HTR-8/SVneo (cell line): ENCODE results near the gene DENND1A.

Experiments used
- DNase-seq: peaks from one replicate; pipeline ENCODE4 v3.0.0; 2011; ENCODE audit warnings: low spot score, mixed read lengths; ENCODE audit not compliant: insufficient read length
- FAIRE-seq: peaks from 2 replicates; lab custom pipeline; 2011; peaks lifted over from hg19 to GRCh38; lab: Jason Lieb, UNC

Gene DENND1A

GRCh38 chr9:123696476-123696875 lies 233.4 kb downstream of the DENND1A start:
- no peak for DNase-seq
- FAIRE-seq = no peak

DNA sequence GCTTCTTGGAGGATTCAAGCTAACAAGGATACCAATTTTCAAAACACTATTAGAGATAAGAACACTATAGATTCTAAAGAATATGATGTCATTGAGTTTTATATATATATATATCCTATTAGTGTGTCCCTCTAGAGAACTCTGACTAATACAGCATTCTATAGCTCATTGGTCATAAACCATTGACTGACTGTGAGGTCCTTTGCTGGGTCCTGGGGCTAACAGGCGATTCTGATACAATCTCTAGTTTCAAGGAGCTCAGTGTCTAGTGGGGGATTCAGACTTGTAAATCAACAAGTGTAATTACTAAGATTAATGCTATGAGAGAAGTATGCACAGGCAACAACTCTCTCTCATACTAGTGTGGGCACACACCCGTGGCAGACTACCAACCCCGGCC lies 234.5 kb downstream of the DENND1A start:
- DNase-seq = no peak
- FAIRE-seq = no peak

DNA sequence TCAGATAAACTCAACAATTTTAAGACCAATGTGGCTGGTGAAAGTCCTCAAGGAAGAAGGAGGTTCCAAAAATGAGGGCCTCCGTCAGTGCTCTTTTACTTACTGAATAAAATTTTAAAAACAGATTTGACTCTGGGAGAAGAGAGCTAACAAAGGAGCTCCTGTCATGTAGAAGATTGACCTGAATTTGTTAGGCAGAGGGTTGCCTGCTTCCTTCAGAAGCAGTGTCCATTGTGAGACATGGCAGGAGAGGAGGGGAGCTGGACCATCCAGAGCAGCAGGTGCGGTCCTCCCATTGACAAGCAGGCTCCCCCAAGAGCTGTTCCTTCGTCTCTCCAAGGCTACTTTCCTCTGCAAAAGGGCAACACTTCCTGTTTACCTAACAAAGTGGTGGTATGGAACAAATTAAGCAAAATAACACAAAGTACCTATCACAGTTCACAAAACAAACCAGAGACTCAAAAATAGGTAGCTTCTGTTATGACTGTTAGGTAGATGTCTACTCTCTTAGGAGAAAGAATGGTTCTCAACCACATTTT lies 238.1 kb downstream of the DENND1A start:
- DNase-seq (no peak), FAIRE-seq (no peak)

DNA sequence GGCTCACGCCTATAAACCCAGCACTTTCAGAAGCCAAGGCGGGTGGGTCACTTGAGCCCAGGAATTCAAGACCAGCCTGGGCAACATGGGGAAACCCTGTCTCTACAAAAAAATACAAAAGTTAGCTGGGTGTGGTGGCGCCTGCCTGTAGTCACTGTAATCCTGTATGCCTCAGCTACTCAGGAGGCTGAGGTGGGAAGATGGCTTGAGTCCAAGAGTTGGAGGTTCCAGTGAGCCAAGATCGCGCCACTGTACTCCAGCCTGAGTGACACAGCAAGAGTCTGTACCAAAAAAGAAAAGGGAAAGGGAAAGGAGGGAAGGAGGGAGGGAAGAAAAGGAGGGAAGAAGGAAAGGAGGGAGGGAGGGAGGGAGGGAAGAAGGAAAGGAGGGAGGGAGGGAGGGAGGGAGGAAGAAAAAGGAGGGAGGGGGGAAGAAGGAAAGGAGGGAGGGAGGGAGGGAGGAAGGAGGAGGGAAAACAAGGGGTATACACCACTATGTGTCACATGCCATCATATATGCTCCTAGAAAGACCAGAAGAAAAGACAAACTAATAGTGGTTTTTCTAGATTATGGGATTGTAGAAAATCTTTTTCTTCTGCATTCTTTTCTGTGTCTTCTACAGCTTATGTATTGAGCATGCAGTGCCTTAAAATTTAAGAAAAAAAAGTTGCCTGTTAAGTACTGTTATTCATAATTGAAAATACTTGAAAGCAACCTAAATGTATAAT lies 240.1 kb downstream of the DENND1A start:
- FAIRE-seq (no peak), DNase-seq (no peak)

DNA sequence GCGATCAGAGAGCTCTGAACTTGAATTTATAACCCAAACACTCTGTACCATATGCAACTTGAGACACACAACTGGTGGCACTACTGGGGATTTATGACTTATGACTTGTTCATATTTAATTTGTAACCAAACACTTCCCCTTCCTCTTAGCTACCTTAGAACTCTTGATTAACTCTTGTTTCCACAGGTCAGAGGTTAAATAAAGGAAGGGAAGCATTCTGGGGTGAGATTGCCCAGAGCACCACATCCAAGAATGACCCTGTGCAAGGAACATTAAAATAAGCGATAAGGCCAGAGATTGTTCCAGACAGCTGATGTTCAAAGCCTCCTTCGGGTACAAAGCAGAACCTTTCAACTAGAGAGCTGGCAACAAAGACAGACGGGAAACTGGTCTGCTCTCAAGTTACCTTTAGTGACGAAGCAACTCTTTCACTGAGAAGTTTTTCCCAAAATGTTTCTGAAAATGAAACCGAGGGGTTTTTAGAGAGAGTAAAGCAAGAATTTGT lies 242.6 kb downstream of the DENND1A start:
- no peak for DNase-seq

GRCh38 chr9:123686829-123687192 lies 243.1 kb downstream of the DENND1A start:
- FAIRE-seq (no peak), DNase-seq (no peak)

More for the DNA sequence above, 242.6 kb downstream of the DENND1A start:
- no peak for FAIRE-seq

DNA sequence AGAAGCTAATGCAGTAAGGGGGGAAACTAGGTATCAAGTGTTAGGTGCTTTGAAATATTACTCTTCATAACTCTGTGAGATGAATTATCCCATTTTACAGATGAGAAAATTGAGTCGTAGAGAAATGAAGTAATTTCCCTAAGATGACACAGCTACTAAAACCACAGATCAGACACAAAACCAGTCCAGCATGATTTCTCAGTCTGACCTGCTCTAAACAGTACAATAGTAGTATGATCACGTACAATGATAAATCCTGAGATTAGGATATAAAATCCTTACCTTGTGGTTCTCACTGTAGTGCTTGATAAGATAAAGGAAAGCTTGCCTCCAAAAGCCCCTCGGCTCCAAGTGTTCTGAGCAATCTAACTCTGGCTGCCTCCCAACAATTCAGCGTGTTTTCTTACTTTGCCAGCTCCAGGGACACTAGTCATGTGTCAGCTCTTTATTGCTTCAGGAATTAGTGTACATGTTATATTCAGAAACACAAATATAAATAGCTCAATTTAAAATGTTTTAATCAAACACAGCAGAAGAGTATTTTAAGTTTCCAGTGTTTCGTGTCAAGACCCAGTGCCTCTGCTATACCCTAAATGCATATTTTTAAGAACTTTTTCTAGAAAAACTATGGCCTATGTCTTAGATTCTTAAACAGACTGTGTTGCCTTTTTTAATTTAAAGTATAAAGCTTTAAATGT lies 243.6 kb downstream of the DENND1A start:
- DNase-seq = no peak
- FAIRE-seq = no peak

- FAIRE-seq = no peak
- no peak for DNase-seq
Measured at GRCh38 chr9:123685489-123686083, 244.3 kb downstream of the DENND1A start.

DNA sequence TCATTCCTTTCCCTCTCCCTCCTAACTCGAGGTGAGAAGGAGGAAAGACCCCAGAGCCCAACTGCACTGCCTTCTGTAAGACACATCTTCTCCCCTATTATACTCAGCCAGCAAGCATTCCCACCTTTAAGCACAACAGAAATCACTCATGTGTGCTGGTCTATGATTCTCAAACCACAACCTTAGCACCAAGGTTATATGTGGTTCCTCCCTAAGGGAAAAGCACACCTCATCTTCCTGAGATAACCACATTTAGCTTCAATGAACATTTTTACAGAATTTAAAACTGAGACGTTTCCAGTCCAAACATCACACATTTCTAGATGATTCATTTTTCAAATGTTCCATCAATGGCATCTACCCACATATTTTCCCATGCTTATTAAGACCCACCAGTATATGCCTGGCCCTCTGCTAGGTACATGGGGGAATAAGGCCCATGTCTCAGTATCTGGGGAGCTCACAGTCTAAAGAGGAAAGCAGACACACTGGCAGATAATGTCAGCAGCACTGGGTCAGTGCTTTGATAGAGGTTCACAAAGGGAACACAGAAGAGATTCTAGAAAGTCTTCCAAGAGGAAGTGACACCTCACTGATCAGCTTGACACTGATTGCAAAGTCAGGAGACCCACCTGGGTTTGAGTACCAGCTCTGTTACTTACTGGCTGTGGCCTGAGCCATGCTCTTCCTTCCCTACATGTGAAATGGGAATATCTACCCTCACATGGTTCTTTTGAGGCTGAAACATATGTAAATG lies 245.4 kb downstream of the DENND1A start:
- DNase-seq (no peak), FAIRE-seq (no peak)

DNA sequence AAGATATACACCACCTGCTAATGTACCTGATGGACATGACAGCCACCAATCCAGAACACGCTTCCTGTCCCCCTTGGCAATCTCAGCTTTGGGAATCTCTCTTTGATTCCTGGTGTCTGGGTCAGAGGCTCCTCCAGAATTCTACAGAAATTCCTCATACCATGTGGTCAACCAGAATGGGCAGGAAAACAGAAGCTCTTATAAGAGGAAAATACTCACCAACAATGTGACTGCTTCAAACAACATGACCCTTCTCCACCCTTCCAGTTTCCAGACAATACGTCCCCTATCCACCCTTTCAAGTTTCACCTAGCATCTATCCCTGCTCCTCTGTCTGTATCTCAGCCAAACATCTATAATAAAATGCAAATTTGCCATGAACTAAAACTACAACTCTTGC lies 247.2 kb downstream of the DENND1A start:
- FAIRE-seq (no peak), DNase-seq (no peak)

DNA sequence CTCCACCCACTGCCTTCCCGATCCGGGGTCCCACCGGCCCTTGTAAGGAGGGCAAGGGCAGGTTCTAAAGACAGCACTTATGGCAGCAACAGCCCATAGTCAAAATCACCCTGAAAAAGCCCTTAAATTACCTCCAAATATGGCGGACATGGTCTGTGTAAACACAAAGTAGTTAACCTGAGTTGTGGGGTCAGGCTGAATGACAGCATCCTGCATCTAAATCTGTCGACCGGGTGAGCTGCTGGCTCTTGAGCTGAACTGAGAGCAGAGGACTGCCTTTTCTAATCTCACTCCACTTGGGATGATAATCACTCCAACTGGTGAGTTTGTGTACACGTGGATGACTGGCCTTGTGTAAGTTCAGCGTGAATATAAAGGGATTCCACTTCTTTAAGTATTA lies 249.6 kb downstream of the DENND1A start:
- DNase-seq = no peak
- no peak for FAIRE-seq

DNA sequence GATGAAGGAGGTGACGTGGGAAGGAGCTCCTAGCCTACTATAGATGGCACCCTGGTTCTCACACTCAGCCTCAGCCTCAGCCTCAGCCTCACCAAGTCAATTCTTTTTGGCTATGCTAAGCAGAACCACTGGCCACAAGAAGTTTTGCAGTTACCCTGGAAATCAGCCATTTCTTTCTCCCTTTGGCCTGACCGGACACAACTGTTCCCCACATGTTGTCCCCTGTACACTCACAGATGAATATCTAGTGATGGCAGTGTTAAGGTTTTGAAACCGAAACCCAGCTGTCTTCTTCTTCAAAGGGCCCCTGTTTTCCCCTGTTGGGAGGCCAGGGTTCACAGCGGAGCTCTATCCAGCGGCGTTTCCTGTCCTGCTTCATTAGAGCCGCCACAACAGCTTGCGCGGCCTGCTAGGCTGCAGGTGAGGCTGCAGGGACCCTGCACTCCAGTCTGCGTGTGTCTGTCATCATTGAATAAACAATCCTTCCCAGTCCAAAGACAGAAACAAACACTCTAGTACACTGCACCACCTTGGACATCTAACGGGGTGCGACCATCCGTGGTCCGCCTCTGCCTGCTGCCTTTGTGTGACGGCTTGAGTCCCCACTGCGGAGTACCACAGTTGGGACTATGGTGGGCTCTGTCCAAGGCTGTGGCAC lies 250.5 kb downstream of the DENND1A start:
- no peak for DNase-seq
- no peak for FAIRE-seq

DNA sequence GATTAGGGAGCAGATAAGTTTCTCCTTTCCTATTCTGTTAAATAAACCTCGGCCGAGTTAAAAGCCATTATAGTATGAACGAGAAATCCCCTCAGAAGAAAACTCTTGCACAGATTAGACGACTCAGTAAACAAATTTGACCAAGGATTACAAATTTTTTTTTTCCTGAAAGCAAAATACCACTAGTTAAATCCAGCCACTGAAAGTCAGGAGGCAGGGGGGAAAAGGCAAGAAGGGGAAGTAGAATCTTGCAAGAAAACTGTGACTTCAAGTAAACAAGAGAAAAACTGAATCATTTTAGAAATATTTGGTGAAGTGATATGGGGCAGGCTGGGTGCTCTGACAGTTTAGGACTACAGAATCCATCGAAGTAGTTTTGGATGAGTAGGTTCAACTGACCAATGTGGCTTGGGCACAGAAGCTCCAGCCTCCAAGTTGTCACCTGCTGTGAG lies 251.0 kb downstream of the DENND1A start:
- DNase-seq (no peak), FAIRE-seq (no peak)

DNA sequence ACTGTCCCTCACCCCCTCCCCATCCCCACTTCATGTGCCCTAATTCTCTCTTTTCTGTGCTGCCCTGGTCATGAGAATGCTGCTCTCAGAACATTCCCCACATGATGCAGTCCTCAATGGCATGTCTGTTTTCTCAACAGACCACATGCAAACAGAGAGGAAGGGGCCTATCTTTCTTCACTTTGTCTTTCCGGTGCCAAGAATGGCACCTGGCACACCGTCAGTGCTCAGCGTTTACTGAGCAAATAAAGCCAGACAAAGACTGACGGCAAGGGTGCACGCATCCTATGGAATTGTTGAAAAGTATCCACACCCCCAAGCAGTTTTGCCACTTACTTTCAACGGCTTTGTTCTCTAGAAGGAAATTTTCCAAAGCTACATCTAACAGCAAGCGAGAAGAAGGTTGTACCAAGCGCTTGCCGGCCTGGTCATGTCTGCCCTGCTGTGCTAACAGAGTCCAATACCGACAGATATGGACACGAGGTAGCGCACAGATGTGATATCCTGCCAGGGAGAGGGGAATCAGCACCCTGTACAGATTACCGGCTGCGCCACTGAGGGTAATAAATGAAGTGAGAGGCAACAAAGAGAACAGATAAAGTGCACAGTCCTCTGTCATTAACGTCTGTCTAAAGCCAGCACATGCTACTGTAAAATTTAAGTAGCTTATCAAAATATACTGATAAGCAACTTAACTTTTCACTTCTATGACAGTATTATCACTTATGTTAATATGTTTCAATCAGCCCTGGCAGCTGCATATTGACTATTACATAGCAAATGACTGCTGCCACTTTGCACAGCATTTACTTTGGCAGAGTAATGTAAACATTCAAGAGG lies 251.7 kb downstream of the DENND1A start:
- DNase-seq = no peak
- FAIRE-seq = no peak

GRCh38 chr9:123676869-123677268 lies 253.1 kb downstream of the DENND1A start:
- FAIRE-seq = no peak

DNA sequence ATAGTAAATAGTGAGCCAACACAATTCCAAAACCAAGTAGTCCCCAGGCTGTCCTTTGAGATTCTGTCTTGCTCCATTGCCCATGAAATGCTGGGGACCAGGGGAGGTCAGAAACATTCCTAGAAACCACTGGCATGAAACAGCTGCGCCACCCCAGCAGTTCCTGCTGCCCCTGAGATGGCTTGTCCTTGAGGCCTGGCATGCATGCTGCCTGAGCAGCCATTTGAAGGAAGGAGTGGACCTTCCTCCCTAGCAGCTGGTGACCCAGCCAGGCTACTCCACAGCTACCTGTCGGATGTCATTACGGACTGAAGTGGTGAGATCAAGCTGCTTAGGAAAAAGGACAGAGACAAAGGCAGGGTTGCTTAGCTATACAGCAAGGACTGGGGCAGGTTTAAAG lies 260.6 kb downstream of the DENND1A start:
- DNase-seq (no peak), FAIRE-seq (no peak)

More at GRCh38 chr9:123676869-123677268, 253.1 kb downstream of the DENND1A start:
- no peak for DNase-seq

- FAIRE-seq (no peak), DNase-seq (no peak)
Measured at GRCh38 chr9:123663529-123663928, 266.4 kb downstream of the DENND1A start.

- DNase-seq (no peak), FAIRE-seq (no peak)
Measured at GRCh38 chr9:123662057-123662776, 267.7 kb downstream of the DENND1A start.
